ENCODE results near the gene RASA2.

RASA2 gene

DNA sequence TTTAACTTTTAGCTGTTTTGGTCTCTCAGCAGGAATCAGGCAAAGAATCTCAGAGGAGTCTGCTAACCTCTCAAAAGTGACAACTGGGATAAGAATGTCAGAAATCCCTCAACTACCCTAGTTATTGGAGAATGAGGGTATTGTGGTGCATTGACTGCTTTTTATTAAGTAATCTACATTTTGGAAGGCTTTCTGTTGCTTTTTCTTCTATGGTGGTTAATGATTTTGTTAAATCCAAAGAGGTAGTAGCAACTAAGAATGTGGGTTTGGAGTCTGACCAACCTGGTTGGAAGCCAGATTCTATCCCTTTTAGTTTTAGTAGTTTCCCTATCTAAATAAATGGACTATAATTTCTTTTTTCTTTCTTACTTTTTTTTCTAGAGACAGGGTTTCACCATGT is 156.6 kb downstream of the RASA2 start:
- no peak overlapping the region for H3K4me3 ChIP-seq (ENCODE audit: low read length, poor library complexity, severe bottlenecking)
- H3F3A ChIP-seq (ENCODE audit: low read depth): no peaks in the 10 kb centered on the region
- no peaks in the 10 kb centered on the region for H3K36me3 ChIP-seq (ENCODE audit: insufficient read depth, low read length)
- H4K20me1 ChIP-seq (ENCODE audit: insufficient read depth, low read length, poor library complexity, severe bottlenecking): no peaks in the 10 kb centered on the region
- H3K9me2 ChIP-seq (replicated peaks; ENCODE audit: low read depth, low read length): no peaks in the 10 kb centered on the region
- no peaks in the 10 kb centered on the region for H3K27me3 ChIP-seq (ENCODE audit: insufficient read depth, low read length, poor library complexity, severe bottlenecking)
- TF ChIP-seq, protein P1, sequence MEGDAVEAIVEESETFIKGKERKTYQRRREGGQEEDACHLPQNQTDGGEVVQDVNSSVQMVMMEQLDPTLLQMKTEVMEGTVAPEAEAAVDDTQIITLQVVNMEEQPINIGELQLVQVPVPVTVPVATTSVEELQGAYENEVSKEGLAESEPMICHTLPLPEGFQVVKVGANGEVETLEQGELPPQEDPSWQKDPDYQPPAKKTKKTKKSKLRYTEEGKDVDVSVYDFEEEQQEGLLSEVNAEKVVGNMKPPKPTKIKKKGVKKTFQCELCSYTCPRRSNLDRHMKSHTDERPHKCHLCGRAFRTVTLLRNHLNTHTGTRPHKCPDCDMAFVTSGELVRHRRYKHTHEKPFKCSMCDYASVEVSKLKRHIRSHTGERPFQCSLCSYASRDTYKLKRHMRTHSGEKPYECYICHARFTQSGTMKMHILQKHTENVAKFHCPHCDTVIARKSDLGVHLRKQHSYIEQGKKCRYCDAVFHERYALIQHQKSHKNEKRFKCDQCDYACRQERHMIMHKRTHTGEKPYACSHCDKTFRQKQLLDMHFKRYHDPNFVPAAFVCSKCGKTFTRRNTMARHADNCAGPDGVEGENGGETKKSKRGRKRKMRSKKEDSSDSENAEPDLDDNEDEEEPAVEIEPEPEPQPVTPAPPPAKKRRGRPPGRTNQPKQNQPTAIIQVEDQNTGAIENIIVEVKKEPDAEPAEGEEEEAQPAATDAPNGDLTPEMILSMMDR (conservative IDR thresholded peaks at IDR 0.05; ENCODE audit: low read length): no peak
- TF ChIP-seq EZH2phosphoT487 (IDR thresholded peaks at IDR 0.05; ENCODE audit: borderline replicate concordance): no peak
- H3K9ac ChIP-seq (ENCODE audit: low read depth, low read length, poor library complexity, severe bottlenecking): no peak overlapping the region
- H3K4me1 ChIP-seq (ENCODE audit: insufficient read depth, low read length, poor library complexity, severe bottlenecking): no peaks in the 10 kb centered on the region
- no peaks in the 10 kb centered on the region for H3K79me2 ChIP-seq (ENCODE audit: insufficient read depth, low read length)
- no peak overlapping the region for H3K4me2 ChIP-seq (ENCODE audit: low read depth, low read length, poor library complexity, severe bottlenecking)
- H3K9me3 ChIP-seq (ENCODE audit: insufficient read depth, low read depth, low read length): no peaks in the 10 kb centered on the region
- H2AFZ ChIP-seq (ENCODE audit: low read length): no peak overlapping the region

DNA sequence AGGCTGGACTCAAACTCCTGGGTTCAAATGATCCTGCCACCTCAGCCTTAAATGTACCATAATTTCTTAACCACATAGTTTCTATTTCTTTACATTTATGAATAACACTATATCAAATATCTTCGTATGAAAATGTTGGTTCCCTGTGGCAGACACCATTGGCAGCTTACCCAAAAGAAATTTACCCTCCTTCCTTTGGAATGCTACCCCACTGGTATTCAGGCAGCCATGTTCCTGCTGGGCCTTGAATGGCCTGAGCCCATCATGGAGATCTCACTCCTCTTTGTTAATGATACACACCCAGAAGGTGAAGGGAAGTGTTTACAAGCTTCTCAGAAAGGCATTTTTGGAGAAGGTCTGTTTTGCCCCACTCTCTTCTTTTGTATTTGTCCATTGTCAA is 157.0 kb downstream of the RASA2 start:
- Histone ChIP-seq H3K9me2 (replicated peaks; ENCODE audit: low read depth, low read length) (no peaks in the 10 kb centered on the region), H3K27me3 (ENCODE audit: insufficient read depth, low read length, poor library complexity, severe bottlenecking) (no peaks in the 10 kb centered on the region), H4K20me1 (ENCODE audit: insufficient read depth, low read length, poor library complexity, severe bottlenecking) (no peaks in the 10 kb centered on the region), H3K79me2 (ENCODE audit: insufficient read depth, low read length) (no peaks in the 10 kb centered on the region), H3K4me3 (ENCODE audit: low read length, poor library complexity, severe bottlenecking) (no peak overlapping the region), H3K4me2 (ENCODE audit: low read depth, low read length, poor library complexity, severe bottlenecking) (no peak overlapping the region), H3F3A (ENCODE audit: low read depth) (no peaks in the 10 kb centered on the region), H3K36me3 (ENCODE audit: insufficient read depth, low read length) (no peaks in the 10 kb centered on the region), H2AFZ (ENCODE audit: low read length) (no peak overlapping the region; the same call in 1 of the 2 replicates), H3K4me1 (ENCODE audit: insufficient read depth, low read length, poor library complexity, severe bottlenecking) (no peaks in the 10 kb centered on the region), H3K9me3 (ENCODE audit: insufficient read depth, low read depth, low read length) (no peaks in the 10 kb centered on the region), H3K9ac (ENCODE audit: low read depth, low read length, poor library complexity, severe bottlenecking) (no peak overlapping the region)
- TF ChIP-seq, protein P1 (conservative IDR thresholded peaks at IDR 0.05; ENCODE audit: low read length): no peak
- no peak for TF ChIP-seq EZH2phosphoT487 (IDR thresholded peaks at IDR 0.05; ENCODE audit: borderline replicate concordance)

- TF ChIP-seq, protein P1 (conservative IDR thresholded peaks at IDR 0.05; ENCODE audit: low read length): peak; percentile 89
- no peak for TF ChIP-seq EZH2phosphoT487 (IDR thresholded peaks at IDR 0.05; ENCODE audit: borderline replicate concordance)
- H3K79me2 ChIP-seq (ENCODE audit: insufficient read depth, low read length): no peaks in the 10 kb centered on the region
Measured at GRCh38 chr3:141644931-141645330, 158.1 kb downstream of the RASA2 start.

More at GRCh38 chr3:141644931-141645330, 158.1 kb downstream of the RASA2 start:
- no peaks in the 10 kb centered on the region for H3K4me1 ChIP-seq (ENCODE audit: insufficient read depth, low read length, poor library complexity, severe bottlenecking)
- no peak overlapping the region for H3K4me2 ChIP-seq (ENCODE audit: low read depth, low read length, poor library complexity, severe bottlenecking)
- no peaks in the 10 kb centered on the region for H3K36me3 ChIP-seq (ENCODE audit: insufficient read depth, low read length)
- no peaks in the 10 kb centered on the region for H3K9me2 ChIP-seq (replicated peaks; ENCODE audit: low read depth, low read length)
- H4K20me1 ChIP-seq (ENCODE audit: insufficient read depth, low read length, poor library complexity, severe bottlenecking): no peaks in the 10 kb centered on the region
- H3K4me3 ChIP-seq (ENCODE audit: low read length, poor library complexity, severe bottlenecking): no peak overlapping the region
- no peaks in the 10 kb centered on the region for H3K27me3 ChIP-seq (ENCODE audit: insufficient read depth, low read length, poor library complexity, severe bottlenecking)
- no peaks in the 10 kb centered on the region for H3K9me3 ChIP-seq (ENCODE audit: insufficient read depth, low read depth, low read length)
- no peak overlapping the region for H2AFZ ChIP-seq (ENCODE audit: low read length)
- H3K9ac ChIP-seq (ENCODE audit: low read depth, low read length, poor library complexity, severe bottlenecking): no peak overlapping the region
- no peaks in the 10 kb centered on the region for H3F3A ChIP-seq (ENCODE audit: low read depth)
